ENCODE results near the gene FAAP20. TPM values are rescaled to one million over a fixed set of nuclear protein-coding genes. Genes with fewer than 3 reads are reported as not detected.

FAAP20 gene
- total and polyA plus RNA-seq, 2 of the 8 experiments (the other 6 are each of a cell fraction or from before 2014, with no cell fraction given) = 58.4 to 99.8 TPM

GRCh38 chr1:2233997-2234761 lies 39.6 kb upstream of the FAAP20 start (continued):
- TF ChIP-seq GABPA (IDR thresholded peaks at IDR 0.05; ENCODE audit: borderline replicate concordance, insufficient read depth, low read length) (no peak), SUZ12 (IDR thresholded peaks at IDR 0.05; ENCODE audit: low read length) (no peak)

Measured in H1 (cell line).